Measurements from ENCODE around the gene RXRB. TPM values are rescaled to one million over a fixed set of nuclear protein-coding genes. Genes with fewer than 3 reads are reported as not detected.

The RXRB gene
- polyA plus RNA-seq, 1 donor (not counting 4 experiments of a cell fraction or from before 2014, with no cell fraction given): 23.2 TPM

DNA sequence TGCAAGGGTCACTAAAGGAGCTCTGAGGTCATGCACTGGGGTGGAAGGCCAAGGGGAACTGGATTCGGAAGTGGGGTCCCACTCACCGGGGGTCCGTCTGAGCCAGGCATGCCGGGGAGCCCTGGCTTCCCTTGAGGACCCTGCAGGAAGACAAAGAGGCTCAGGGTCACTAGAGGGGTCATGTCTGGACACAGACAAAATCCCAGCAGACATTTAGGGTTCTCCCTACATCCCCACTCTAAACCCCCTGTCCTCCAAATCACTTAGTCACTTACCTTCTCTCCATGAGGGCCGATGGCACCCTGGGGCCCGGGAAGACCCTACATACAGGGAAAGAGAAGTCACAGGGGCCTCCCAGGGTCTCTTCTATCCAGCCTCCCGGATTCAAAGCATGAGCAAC, 23.6 kb downstream of the RXRB start:
- H3K36me3 ChIP-seq (ENCODE audit: control insufficient read depth in 2 of 2, extremely low read depth in 1 of 2, insufficient read depth in 2 of 2, low read length in 2 of 2): no peaks in the 10 kb centered on the region
- no peaks in the 10 kb centered on the region for H3K79me2 ChIP-seq (ENCODE audit: control insufficient read depth, insufficient read depth, low read length)
- TF ChIP-seq EZH2 (IDR thresholded peaks at IDR 0.05; ENCODE audit: low read length): no peak
- TF ChIP-seq, protein P1, sequence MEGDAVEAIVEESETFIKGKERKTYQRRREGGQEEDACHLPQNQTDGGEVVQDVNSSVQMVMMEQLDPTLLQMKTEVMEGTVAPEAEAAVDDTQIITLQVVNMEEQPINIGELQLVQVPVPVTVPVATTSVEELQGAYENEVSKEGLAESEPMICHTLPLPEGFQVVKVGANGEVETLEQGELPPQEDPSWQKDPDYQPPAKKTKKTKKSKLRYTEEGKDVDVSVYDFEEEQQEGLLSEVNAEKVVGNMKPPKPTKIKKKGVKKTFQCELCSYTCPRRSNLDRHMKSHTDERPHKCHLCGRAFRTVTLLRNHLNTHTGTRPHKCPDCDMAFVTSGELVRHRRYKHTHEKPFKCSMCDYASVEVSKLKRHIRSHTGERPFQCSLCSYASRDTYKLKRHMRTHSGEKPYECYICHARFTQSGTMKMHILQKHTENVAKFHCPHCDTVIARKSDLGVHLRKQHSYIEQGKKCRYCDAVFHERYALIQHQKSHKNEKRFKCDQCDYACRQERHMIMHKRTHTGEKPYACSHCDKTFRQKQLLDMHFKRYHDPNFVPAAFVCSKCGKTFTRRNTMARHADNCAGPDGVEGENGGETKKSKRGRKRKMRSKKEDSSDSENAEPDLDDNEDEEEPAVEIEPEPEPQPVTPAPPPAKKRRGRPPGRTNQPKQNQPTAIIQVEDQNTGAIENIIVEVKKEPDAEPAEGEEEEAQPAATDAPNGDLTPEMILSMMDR (optimal IDR thresholded peaks at IDR 0.05 in 1 of 3, IDR thresholded peaks at IDR 0.05 in 1 of 3, conservative IDR thresholded peaks at IDR 0.05 in 1 of 3; ENCODE audit: extremely low read depth in 1 of 3, insufficient read depth in 2 of 3, low read length in 3 of 3): no peak
- peaks cover 2% of the 10 kb centered on the region for H3K27me3 ChIP-seq (ENCODE audit: control insufficient read depth, extremely low read depth, insufficient read depth, low read length)
- H3K4me1 ChIP-seq (ENCODE audit: control insufficient read depth, extremely low read depth, insufficient read depth, low read length): no peaks in the 10 kb centered on the region
- H3K4me3 ChIP-seq (ENCODE audit: control insufficient read depth in 2 of 3, extremely low read depth in 1 of 3, insufficient read depth in 2 of 3, low read depth in 1 of 3, low read length in 3 of 3): no peak overlapping the region
- DNase-seq (ENCODE audit: low read depth, low spot score) (no peak), FAIRE-seq (no peak)
- dilution Hi-C loops (cut with MboI; ENCODE audit: extremely low pct_ligation_motif_present, low sequenced_read_pairs): no loop called here
- H4K20me1 ChIP-seq (ENCODE audit: control insufficient read depth, extremely low read depth, insufficient read depth, low read length): no peaks in the 10 kb centered on the region
- H3K4me2 ChIP-seq (ENCODE audit: control insufficient read depth, extremely low read depth, insufficient read depth, low read depth, low read length): no peak overlapping the region
- no peak overlapping the region for H2AFZ ChIP-seq (ENCODE audit: control insufficient read depth, low read length)
- H3K9me3 ChIP-seq (ENCODE audit: control insufficient read depth, low read depth, low read length): no peaks in the 10 kb centered on the region
- no peak overlapping the region for H3K27ac ChIP-seq (ENCODE audit: control insufficient read depth, insufficient read depth, low read length)
- H3K9me1 ChIP-seq (ENCODE audit: control insufficient read depth, extremely low read depth, insufficient read depth, low read length): no peaks in the 10 kb centered on the region
- H3K9ac ChIP-seq (ENCODE audit: control insufficient read depth, extremely low read depth, insufficient read depth, low read length): no peak overlapping the region

DNA sequence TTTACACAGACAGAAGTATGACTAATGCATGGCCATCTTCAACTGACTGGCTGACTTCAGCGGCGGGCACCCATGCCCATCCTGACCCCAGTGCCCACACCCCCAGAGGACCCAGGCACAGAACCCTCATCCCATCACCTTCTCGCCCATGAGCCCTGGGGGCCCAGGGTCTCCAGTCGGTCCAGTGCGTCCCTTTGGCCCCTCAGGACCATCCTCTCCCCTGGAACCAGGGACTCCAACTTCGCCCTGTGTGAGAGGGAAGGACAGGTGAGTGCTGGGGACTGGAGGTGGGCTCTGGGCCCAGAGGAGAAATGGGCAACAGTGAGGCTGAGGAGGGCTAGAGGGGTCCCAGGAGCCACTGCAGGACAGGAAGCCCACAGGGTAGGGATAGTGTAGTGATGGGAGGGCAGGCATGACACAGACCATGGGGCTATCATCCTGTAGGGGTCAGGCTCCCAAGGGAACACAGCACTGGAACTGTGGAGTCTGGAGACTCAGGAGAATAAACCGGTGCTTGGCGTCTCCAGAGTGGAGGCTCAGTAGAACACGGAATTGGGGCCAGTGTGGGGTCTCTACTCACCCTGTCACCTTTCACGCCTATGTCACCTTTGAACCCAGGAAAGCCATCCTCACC, 24.9 kb downstream of the RXRB start:
- no peaks in the 10 kb centered on the region for H3K4me1 ChIP-seq (ENCODE audit: control insufficient read depth, extremely low read depth, insufficient read depth, low read length)
- FAIRE-seq (no peak), DNase-seq (ENCODE audit: low read depth, low spot score) (no peak)
- H3K9me1 ChIP-seq (ENCODE audit: control insufficient read depth, extremely low read depth, insufficient read depth, low read length): no peaks in the 10 kb centered on the region
- H3K27me3 ChIP-seq (ENCODE audit: control insufficient read depth, extremely low read depth, insufficient read depth, low read length): peaks cover 2% of the 10 kb centered on the region
- dilution Hi-C loops (cut with MboI; ENCODE audit: extremely low pct_ligation_motif_present, low sequenced_read_pairs): no loop called here
- H3K9ac ChIP-seq (ENCODE audit: control insufficient read depth, extremely low read depth, insufficient read depth, low read length): no peak overlapping the region
- H3K36me3 ChIP-seq (ENCODE audit: control insufficient read depth in 2 of 2, extremely low read depth in 1 of 2, insufficient read depth in 2 of 2, low read length in 2 of 2): no peaks in the 10 kb centered on the region
- H2AFZ ChIP-seq (ENCODE audit: control insufficient read depth, low read length): no peak overlapping the region
- H3K4me3 ChIP-seq (ENCODE audit: control insufficient read depth in 2 of 3, extremely low read depth in 1 of 3, insufficient read depth in 2 of 3, low read depth in 1 of 3, low read length in 3 of 3): no peak overlapping the region
- H4K20me1 ChIP-seq (ENCODE audit: control insufficient read depth, extremely low read depth, insufficient read depth, low read length): no peaks in the 10 kb centered on the region
- TF ChIP-seq, protein P1 (optimal IDR thresholded peaks at IDR 0.05 in 1 of 3, IDR thresholded peaks at IDR 0.05 in 1 of 3, conservative IDR thresholded peaks at IDR 0.05 in 1 of 3; ENCODE audit: extremely low read depth in 1 of 3, insufficient read depth in 2 of 3, low read length in 3 of 3): peak in 1 of 3 experiments; percentile 34
- no peak for TF ChIP-seq EZH2 (IDR thresholded peaks at IDR 0.05; ENCODE audit: low read length)
- no peaks in the 10 kb centered on the region for H3K79me2 ChIP-seq (ENCODE audit: control insufficient read depth, insufficient read depth, low read length)
- no peak overlapping the region for H3K4me2 ChIP-seq (ENCODE audit: control insufficient read depth, extremely low read depth, insufficient read depth, low read depth, low read length)
- H3K27ac ChIP-seq (ENCODE audit: control insufficient read depth, insufficient read depth, low read length): no peak overlapping the region
- no peaks in the 10 kb centered on the region for H3K9me3 ChIP-seq (ENCODE audit: control insufficient read depth, low read depth, low read length)

Measured in keratinocyte (primary cell).